KMS-11 (cell line): Measurements from ENCODE around the gene SYNJ2BP.
"Not testable (repeated sequence)": the region's sequence is repeated elsewhere in the genome, so short reads cannot be mapped to it uniquely, and the experiment has no call there.

Experiments used
- H2AFZ ChIP-seq: fragments of 200-600 bp; sonication (generic); 2 replicates; pipeline ENCODE4 v1.6.1; 2016; ENCODE audit warnings: antibody characterized with exemption, mixed run types, low read depth
- H3K27ac ChIP-seq: fragments of 200-600 bp; sonication (generic); 2 replicates; pipeline ENCODE4 v1.6.1; 2016; ENCODE audit warnings: mild to moderate bottlenecking, mixed run types
- H3K27me3 ChIP-seq: fragments of 200-600 bp; sonication (generic); 2 replicates; pipeline ENCODE4 v1.6.1; 2017; ENCODE audit warnings: mild to moderate bottlenecking, low read depth, mixed run types, moderate library complexity; ENCODE audit not compliant: insufficient read depth
- H3K36me3 ChIP-seq: fragments of 200-600 bp; sonication (generic); 2 replicates; pipeline ENCODE4 v1.6.1; 2017; ENCODE audit warnings: mild to moderate bottlenecking, mixed run types; ENCODE audit not compliant: insufficient read depth
- H3K4me1 ChIP-seq: fragments of 200-600 bp; sonication (generic); 2 replicates; pipeline ENCODE4 v1.6.1; 2016; ENCODE audit warnings: mild to moderate bottlenecking, low read depth, mixed run types; ENCODE audit not compliant: poor library complexity, severe bottlenecking
- H3K4me2 ChIP-seq: fragments of 200-600 bp; sonication (generic); 2 replicates; pipeline ENCODE4 v1.7.0; 2016; ENCODE audit warnings: mild to moderate bottlenecking, mixed run types
- H3K4me3 ChIP-seq: fragments of 200-600 bp; sonication (generic); IDR thresholded peaks from 2 replicates; pipeline ENCODE4 v1.6.1; 2017; ENCODE audit warnings: low read depth, low read length, mixed read lengths; ENCODE audit not compliant: insufficient read depth
- H3K79me2 ChIP-seq: fragments of 200-600 bp; sonication (generic); 2 replicates; pipeline ENCODE4 v1.6.1; 2016; ENCODE audit warnings: low read depth, mixed run types; ENCODE audit not compliant: insufficient read depth
- H3K9ac ChIP-seq: fragments of 200-600 bp; sonication (generic); 2 replicates; pipeline ENCODE4 v1.6.1; 2016; ENCODE audit warnings: mild to moderate bottlenecking, mixed run types
- H4K20me1 ChIP-seq: fragments of 200-600 bp; sonication (generic); 2 replicates; pipeline ENCODE4 v1.6.1; 2016; ENCODE audit warnings: mild to moderate bottlenecking, mixed run types; ENCODE audit not compliant: insufficient read depth
- TF ChIP-seq, protein P1 (sequence below): fragments of 200-600 bp; sonication (generic); conservative IDR thresholded peaks from 2 replicates; pipeline ENCODE4 v1.6.1; 2017; ENCODE audit warnings: low read depth, mild to moderate bottlenecking, antibody characterized with exemption, low read length, moderate library complexity, mixed read lengths

SYNJ2BP gene

DNA sequence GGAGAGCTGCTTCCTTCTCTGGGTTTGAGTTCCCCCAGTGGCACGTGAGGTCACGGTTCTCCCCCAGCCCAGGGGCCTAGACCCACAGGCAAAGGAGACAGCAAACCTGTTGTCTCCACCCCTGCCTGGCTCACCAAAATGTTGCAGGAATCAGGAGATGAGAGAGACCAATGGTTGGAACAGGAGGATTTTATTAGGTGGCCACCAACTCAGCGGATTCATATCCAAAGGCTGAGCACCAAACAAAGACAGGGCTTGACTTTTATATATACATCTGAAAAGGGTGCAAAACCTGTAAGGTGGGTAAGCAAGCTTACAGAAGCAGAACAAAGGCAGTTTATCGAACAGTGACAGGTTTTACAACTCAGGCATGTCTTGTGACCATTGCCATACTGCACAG, 25.9 kb upstream of the SYNJ2BP start:
- no peak overlapping the region for H2AFZ ChIP-seq
- no peak overlapping the region for H3K4me3 ChIP-seq
- no peaks in the 10 kb centered on the region for H4K20me1 ChIP-seq
- H3K4me1 ChIP-seq = no peaks in the 10 kb centered on the region
- H3K36me3 ChIP-seq = no peaks in the 10 kb centered on the region
- H3K27me3 ChIP-seq = no peaks in the 10 kb centered on the region
- H3K27ac ChIP-seq = no peak overlapping the region
- no peaks in the 10 kb centered on the region for H3K79me2 ChIP-seq
- H3K9ac ChIP-seq = no peak overlapping the region
- no peak overlapping the region for H3K4me2 ChIP-seq
- TF ChIP-seq, protein P1, sequence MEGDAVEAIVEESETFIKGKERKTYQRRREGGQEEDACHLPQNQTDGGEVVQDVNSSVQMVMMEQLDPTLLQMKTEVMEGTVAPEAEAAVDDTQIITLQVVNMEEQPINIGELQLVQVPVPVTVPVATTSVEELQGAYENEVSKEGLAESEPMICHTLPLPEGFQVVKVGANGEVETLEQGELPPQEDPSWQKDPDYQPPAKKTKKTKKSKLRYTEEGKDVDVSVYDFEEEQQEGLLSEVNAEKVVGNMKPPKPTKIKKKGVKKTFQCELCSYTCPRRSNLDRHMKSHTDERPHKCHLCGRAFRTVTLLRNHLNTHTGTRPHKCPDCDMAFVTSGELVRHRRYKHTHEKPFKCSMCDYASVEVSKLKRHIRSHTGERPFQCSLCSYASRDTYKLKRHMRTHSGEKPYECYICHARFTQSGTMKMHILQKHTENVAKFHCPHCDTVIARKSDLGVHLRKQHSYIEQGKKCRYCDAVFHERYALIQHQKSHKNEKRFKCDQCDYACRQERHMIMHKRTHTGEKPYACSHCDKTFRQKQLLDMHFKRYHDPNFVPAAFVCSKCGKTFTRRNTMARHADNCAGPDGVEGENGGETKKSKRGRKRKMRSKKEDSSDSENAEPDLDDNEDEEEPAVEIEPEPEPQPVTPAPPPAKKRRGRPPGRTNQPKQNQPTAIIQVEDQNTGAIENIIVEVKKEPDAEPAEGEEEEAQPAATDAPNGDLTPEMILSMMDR = no peak

DNA sequence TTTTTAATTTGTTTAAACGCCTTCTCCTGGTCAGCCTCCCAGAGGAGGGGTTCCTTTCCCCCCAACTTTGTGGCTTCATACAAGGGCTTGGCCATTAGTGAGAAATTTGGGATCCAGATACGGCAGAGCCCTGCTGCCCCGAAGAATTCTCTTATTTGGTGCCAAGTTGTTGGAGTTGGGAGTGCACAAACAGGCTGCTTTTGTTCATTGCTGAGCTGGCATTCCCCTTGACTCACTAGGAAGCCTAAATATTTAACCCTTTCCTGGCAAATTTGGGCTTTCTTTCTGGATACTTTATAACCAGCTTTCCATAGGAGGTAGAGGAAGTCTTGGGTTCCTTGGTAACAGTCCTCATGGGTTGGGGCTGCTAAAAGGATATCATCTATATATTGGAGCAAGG, 24.8 kb upstream of the SYNJ2BP start:
- Histone ChIP-seq H3K4me2 (no peak overlapping the region), H3K27ac (no peak overlapping the region), H4K20me1 (no peaks in the 10 kb centered on the region), H3K36me3 (no peaks in the 10 kb centered on the region), H3K4me1 (no peaks in the 10 kb centered on the region), H3K4me3 (no peak overlapping the region), H3K9ac (no peak overlapping the region), H3K27me3 (no peaks in the 10 kb centered on the region), H3K79me2 (no peaks in the 10 kb centered on the region), H2AFZ (no peak overlapping the region)
- TF ChIP-seq, protein P1 = no peak

DNA sequence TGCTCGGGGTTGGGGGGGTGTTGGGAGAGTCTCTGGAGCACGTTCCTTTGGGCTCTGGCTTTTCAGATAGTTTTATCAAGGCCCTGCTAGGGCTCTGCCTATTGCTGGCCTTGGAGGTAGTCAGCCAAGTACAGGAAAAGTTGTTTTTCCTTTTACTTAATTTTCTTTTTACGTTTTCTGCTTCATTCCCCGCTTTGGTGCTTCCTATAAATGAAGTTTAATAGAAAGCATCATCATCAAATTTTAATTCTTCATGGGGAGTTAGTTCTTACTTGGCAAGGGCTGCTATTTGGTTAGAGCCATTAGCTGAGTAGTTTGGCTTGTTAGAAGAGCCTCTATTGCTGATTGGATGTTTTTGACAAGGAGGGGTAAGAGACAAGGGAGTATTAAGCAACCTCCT, 20.0 kb upstream of the SYNJ2BP start:
- Histone ChIP-seq H3K27ac (no peak overlapping the region), H3K79me2 (no peaks in the 10 kb centered on the region), H3K4me1 (no peaks in the 10 kb centered on the region), H3K9ac (no peak overlapping the region), H2AFZ (no peak overlapping the region), H3K4me2 (no peak overlapping the region), H3K27me3 (no peaks in the 10 kb centered on the region), H3K36me3 (no peaks in the 10 kb centered on the region), H3K4me3 (no peak overlapping the region), H4K20me1 (no peaks in the 10 kb centered on the region)
- TF ChIP-seq, protein P1 = no peak

DNA sequence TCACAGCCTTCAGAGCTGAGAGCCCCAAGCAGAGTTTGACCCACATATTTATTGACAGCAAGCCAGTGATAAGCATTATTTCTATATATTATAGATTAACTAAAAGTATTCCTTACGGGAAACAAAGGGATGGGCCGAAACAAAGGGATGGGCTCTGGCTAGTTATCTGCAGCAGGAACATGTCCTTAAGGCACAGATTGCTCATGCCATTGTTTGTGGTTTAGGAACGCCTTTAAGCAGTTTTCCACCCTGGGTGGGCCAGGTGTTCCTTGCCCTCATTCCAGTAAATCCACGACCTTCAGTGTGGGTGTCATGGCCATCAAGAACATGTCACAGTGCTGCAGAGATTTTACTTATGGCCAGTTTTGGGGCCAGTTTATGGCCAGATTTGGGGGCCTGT, 9.7 kb upstream of the SYNJ2BP start:
- H3K4me2 ChIP-seq, H3K4me3 ChIP-seq, H4K20me1 ChIP-seq, H3K36me3 ChIP-seq, H3K27me3 ChIP-seq, H2AFZ ChIP-seq, H3K9ac ChIP-seq, H3K79me2 ChIP-seq, H3K27ac ChIP-seq, H3K4me1 ChIP-seq: not testable (repeated sequence)

DNA sequence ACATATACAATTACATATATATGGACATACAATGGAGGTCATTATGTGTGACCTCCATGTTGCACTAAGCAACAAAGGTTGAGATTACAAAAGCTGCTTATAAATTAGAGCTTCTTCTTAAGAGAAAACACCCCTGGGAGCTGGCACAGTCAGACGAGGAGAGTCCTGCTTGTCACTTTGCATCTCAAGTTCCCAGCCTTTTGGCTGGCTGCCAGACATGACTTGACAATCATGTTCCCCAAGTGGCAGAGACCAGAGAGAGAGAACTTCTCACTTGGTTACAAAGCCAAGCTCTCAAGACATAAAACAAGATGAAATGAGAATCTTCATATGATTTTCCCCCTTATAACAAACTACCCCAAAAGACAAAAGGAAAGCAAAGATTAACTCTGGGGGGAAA, 8.5 kb upstream of the SYNJ2BP start:
- H4K20me1 ChIP-seq = no peaks in the 10 kb centered on the region
- no peak overlapping the region for H3K4me3 ChIP-seq
- H3K4me2 ChIP-seq = no peak overlapping the region
- no peak overlapping the region for H3K9ac ChIP-seq
- H3K79me2 ChIP-seq = no peaks in the 10 kb centered on the region
- TF ChIP-seq, protein P1 = no peak
- no peak overlapping the region for H3K27ac ChIP-seq
- H3K4me1 ChIP-seq = no peaks in the 10 kb centered on the region
- H2AFZ ChIP-seq = no peak overlapping the region
- H3K36me3 ChIP-seq = no peaks in the 10 kb centered on the region
- H3K27me3 ChIP-seq = no peaks in the 10 kb centered on the region
